Activated naive CD8-positive, alpha-beta T cell treated with anti-CD3 and anti-CD28 coated beads for 36 hours (primary cell): ENCODE results near the gene DZIP1. TPM values are rescaled to one million over a fixed set of nuclear protein-coding genes. Genes with fewer than 3 reads are reported as not detected.

Experiments
- total RNA-seq, 2 experiments: library from RNA; stranded (reverse); gene quantifications; one replicate each; pipeline ENCODE4 v1.2.3, GENCODE V29; 2021

DZIP1 gene
- total RNA-seq, 2 experiments from 2014 or later = 0.36 to 1.1 TPM

Other genes starting within 250 kb of the DZIP1 start
- gene CLDN10, start 92.0 kb downstream of the DZIP1 start, total RNA-seq = not detected
- gene DNAJC3, start 32.4 kb upstream of the DZIP1 start, total RNA-seq = 10 to 100 TPM; 19.1 to 19.6 TPM